Fibroblast of skin of scalp (primary cell): ENCODE measurements around the gene UNC13A.
"Not testable (repeated sequence)": the region's sequence is repeated elsewhere in the genome, so short reads cannot be mapped to it uniquely, and the experiment has no call there.

ENCODE experiments used
- DNase-seq: peaks from one replicate; pipeline ENCODE4 v3.0.0-alpha.2; 2013

Gene UNC13A

GRCh38 chr19:17562561-17562960, 125.6 kb downstream of the UNC13A start:
- DNase-seq, result no peak

DNA sequence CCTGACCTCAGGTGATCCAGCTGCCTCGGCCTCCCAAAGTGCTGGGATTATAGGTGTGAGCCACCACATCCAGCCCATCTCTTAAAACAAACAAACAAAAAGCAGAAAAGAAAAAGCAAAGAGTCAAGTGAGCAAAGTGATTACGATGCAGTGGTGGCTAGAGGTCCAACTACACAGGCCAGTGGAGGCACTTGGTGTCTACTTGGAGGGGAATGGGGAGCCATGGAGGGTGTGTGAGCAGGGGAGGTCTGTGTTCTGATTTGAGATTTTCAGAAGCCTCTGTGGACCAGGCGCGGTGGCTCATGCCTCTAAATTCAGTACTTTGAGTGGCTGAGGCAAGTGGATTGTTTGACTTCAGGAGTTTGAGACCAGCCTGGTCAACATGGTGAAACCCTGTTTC, 126.1 kb downstream of the UNC13A start:
- no peak for DNase-seq

- DNase-seq, result peak; percentile 59
These were observed 128.0 kb downstream of the UNC13A start for GRCh38 chr19:17560205-17560595.

- no peak for DNase-seq
These were observed 130.7 kb downstream of the UNC13A start for GRCh38 chr19:17557466-17557865.

DNA sequence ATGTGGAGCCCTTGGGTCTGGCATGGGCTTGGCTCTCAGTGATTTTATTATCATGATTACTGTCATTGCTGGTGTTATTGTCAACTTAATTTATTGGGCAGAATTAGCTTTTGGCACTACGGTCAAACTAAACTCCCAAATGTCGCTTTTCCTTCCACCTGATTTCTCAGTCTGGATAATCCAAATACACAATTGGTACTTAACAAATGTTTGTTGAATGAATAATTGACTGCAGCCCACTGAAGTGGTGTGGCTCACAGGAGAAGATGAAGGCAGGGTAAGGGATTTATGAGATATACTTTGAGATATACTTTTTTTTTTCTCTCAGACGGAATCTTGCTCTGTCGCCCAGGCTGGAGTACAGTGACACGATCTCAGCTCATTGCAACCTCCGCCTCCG, 131.2 kb downstream of the UNC13A start:
- no peak for DNase-seq

- DNase-seq, result peak; percentile 38
These were observed 132.0 kb downstream of the UNC13A start for GRCh38 chr19:17555929-17556813.

GRCh38 chr19:17555480-17555928, 132.7 kb downstream of the UNC13A start, which contains the start of gene COLGALT1:
COLGALT1 (plus strand) TSS chr19:17555649; CDS start chr19:17555714, 65 bp downstream.
- peak; percentile 94 for DNase-seq

DNA sequence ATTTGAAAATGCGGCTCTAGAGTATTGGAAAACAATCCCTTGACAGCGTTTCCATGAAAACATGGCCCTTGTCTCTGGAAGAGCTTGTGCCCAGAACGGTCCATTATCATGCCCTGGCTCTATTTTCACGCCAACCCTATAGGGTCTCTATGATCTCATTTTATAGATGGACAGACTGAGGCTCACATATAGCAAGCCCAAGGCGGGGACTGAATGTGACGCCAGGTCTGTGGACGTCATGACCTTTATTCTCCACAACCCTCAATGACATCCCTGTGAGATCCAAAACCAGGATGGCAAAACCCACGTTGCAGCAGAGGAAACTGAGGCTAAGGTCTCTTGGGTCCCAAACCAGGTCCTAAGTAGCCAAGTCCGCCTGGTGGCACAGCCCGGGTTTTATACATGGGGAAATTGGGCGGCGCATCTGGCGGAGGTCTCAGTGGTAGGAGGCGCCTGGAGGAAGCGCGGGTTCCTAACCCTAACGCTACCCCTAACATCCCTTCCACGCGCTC, 133.1 kb downstream of the UNC13A start:
- no peak for DNase-seq

GRCh38 chr19:17553256-17553655, 134.9 kb downstream of the UNC13A start:
- DNase-seq, result peak; percentile 86

DNA sequence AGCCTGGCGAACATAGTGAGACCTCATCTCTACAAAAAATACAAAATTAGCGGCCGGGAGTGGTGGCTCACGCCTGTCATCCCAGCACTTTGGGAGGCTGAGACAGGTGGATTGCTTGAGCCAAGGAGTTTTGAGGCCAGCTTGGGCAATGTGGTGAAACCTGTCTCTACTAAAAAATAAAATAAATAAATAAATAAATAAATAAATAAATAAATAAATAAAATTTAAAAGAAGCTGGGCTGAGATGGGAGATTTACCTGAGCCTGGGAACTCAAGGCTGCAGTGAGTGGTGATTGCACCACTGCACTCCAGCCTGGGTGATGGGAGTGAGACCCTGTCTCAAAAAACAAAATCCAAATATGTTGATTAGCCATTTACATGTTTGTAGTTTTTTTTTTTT, 135.4 kb downstream of the UNC13A start:
- DNase-seq, result not testable (repeated sequence)
